DOHH2 (cell line): Measurements from ENCODE around the gene SPAG16.

ENCODE experiments used
- EZH2phosphoT487 ChIP-seq: fragments of 200-600 bp; sonication (generic); IDR thresholded peaks from 2 replicates; pipeline ENCODE4 v1.6.1; 2017; ENCODE audit warnings: borderline replicate concordance, mild to moderate bottlenecking, antibody characterized with exemption, low read length, moderate library complexity, mixed read lengths
- TF ChIP-seq, protein P1 (sequence below): fragments of 200-600 bp; sonication (generic); IDR thresholded peaks from one replicate; pipeline ENCODE4 v1.5.1; 2014; ENCODE audit warnings: antibody characterized with exemption, mild to moderate bottlenecking, low read depth, low read length; ENCODE audit not compliant: poor library complexity, severe bottlenecking

DNA sequence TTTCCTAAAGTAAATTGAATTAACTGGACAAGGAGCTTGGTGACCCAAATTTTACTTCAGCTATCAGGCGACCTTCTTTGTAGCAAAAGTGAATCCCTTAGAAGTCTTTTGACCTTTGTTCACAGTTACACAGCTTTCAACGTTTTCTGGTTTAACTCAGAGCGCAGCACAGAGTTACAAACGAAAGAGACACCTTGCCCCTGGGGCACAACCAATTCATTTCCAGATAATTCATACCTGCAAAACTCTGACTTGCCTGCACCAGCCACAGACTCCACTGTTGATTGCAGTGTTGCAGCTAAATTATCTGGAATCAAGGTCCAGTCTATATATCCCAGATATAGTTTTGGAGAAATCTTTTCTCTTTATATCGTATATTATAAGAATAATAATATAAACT, 768.0 kb downstream of the SPAG16 start:
- TF ChIP-seq, protein P1, sequence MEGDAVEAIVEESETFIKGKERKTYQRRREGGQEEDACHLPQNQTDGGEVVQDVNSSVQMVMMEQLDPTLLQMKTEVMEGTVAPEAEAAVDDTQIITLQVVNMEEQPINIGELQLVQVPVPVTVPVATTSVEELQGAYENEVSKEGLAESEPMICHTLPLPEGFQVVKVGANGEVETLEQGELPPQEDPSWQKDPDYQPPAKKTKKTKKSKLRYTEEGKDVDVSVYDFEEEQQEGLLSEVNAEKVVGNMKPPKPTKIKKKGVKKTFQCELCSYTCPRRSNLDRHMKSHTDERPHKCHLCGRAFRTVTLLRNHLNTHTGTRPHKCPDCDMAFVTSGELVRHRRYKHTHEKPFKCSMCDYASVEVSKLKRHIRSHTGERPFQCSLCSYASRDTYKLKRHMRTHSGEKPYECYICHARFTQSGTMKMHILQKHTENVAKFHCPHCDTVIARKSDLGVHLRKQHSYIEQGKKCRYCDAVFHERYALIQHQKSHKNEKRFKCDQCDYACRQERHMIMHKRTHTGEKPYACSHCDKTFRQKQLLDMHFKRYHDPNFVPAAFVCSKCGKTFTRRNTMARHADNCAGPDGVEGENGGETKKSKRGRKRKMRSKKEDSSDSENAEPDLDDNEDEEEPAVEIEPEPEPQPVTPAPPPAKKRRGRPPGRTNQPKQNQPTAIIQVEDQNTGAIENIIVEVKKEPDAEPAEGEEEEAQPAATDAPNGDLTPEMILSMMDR: no peak
- TF ChIP-seq EZH2phosphoT487: no peak
